Left colon (tissue), 2 donors: ENCODE results near the gene PLEKHG2. TPM values are rescaled to one million over a fixed set of nuclear protein-coding genes. Genes with fewer than 3 reads are reported as not detected.

Experiments
- ATAC-seq: fragments of 200-7000 bp; cut with Tn5 transposase; one replicate; pipeline ENCODE4 v1.9.1; 2020; ENCODE audit warnings: mild to moderate bottlenecking, moderate library complexity
- DNase-seq, 2 donors: peaks; one replicate each; pipeline ENCODE4 v3.0.0-alpha.2; 2020
- intact Hi-C, 2 donors: fragments of 100-400 bp; cut with DNase I in 1 of 2; cut with micrococcal nuclease in 1 of 2; formaldehyde crosslinking; loops; one replicate each; pipeline versions ENCODE4 v1.11.2 to v1.14.0; 2022; cut with DNase I, micrococcal nuclease
- total RNA-seq, 2 donors: library from RNA; stranded (reverse); fragmentation: NEBNext Ultra II Directional; extraction: Animal tissue kit (Norgen Biotek cat#: 25700); gene quantifications; one replicate each; pipeline ENCODE4 v1.2.1, GENCODE V29; 2021
- donor health status: DM: no; HTN: no; CAD: no.
- donor health status: DM: yes; HTN: yes; CAD: no.

Gene PLEKHG2
- total RNA-seq, 2 donors from 2014 or later, result 6.2 to 9.3 TPM

DNA sequence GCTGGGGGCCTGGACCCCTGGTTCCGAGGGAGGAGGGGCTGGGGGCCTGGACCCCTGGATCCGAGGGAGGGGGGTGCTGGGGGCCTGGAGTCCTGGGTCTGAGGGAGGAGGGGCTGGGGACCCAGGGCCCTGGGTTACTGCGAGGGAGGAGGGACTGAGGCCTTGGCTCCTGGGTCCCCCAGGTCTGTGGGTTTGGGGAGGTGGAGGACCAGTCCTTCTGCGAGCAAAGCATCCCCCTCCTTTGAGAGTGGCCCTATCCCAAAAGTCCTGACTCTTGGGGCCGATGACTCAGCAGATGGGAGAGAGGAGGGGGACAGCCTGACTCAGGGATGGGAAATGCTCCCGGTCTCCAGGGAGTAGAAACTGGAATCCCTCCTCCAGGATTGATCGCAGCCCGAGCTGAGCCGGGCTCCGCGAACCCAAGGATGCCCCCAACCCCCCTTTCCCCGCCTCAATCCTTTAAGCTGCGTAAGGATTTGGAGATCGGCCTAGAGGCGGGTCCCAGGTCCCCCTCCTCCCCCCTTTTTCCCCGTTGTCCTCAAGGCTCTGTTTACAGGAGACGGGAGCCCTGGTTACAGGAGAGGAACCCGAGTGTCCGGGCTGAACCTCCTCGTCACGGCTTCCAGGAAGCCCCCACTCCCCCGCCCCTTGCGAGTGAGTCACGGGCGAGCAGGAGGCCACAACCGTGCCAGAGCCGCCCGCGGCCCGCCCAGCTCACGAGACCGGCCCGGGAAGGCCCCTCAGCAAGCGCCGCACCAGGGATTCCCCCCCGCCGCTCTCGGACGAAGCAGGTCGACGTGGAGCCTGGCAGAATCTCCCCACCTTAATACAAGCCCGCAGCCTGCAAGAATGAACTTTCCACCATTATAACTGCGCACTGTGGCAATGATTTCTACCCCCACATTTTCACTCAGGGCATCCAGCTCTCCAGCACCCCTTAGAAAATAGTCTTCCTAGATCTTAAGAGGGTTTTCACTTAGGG is 8.8 kb upstream of the PLEKHG2 start:
- ATAC-seq (peak; percentile 31), DNase-seq (peak; percentile 97 to 99)
- intact Hi-C loops, result no loop called here

- DNase-seq (peak in 1 of 2 donors; percentile 18), ATAC-seq (no peak)
- intact Hi-C loops, result no loop called here
Measured at GRCh38 chr19:39405261-39405957, 7.1 kb upstream of the PLEKHG2 start.

DNA sequence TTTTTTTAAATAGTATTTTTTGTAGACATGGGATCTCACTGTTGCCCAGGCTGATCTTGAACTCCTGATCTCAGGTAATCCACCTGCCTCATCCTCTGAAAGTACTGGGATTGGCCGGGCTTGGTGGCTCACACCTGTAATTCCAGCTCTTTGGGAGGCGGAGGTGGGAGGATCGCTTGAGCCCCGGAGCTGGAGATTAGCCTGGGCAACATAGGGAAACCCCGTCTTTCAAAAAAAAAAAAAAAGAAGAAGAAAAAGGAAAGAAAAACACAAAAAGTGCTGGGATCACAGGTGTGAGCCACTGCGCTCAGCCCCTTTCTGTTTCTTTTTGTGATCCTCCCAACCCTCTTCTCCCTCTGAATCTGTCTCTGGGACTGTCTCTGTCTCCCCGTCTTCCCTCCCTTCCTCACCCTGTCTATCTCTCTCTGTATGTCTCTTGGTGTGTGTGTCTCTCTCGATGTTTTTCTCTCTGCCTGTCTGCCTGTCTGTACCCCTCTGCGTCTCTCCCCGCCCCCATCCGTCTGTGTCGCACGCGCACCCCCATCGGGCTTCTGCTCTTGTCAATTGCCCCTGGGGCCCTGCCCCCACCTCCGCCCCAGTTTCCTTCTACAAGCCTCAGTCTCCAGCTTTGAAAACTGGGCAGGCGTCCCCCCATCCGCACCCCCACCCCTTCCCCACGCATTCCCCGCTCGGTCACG is 6.4 kb upstream of the PLEKHG2 start:
- ATAC-seq (no peak), DNase-seq (peak; percentile 85 to 90)
- intact Hi-C loops, result no loop called here

DNA sequence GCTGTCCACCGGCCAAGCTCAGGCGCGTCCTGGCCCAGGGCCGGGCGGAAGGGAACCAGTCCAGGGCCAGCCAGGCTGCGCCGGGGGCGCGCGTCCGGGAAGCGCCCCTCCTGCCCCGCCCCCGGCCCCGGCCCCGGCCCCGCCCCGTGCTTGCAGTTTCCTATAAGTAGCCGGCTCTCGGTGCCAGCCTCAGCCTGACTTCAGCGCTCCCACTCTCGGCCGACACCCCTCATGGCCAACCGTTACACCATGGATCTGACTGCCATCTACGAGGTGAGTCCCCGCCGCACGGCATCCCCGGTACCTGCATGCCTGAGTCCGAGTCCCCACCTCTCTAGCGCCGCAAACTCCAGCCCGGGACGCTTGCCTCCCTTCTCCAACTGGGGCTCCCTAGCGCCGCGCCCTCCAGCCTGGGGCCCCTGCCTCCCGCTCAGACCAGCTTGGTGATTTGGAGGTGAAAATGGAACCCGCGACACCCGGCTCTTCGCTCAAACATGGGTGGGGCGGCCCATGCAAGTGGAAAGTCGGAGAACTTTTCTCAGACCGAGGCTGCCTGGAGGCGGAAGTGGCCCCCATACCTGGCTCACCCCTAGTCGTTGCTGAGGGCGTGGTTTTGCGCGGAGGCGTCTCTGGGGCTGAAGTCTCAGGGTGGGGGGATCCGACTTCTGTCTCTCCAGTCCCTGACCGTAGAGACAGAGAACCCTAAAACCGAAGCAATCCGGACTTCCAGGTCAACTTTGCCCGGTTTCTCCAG is 5.6 kb upstream of the PLEKHG2 start, which contains the start of gene ZFP36:
TSS of gene ZFP36 (plus strand) at position 192 of the 754 bp plus-strand sequence. CDS start at position 250, 58 bp downstream.
- intact Hi-C loops, result no loop called here
- DNase-seq, result peak; percentile 90 to 95
- ATAC-seq, result peak; percentile 32

DNA sequence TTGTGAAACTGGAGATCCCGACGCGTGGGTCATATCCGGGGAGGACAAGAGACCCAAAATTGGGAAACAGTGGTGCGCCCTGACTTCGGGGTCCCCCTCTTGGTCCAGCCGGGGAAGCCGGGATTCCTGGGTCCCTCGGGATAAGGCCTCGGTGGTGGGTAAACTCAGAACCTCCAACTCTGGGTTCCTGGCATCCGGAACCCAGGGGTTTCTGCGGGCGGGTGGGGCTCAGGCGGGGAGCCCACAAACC is 5.1 kb upstream of the PLEKHG2 start:
- ATAC-seq (no peak), DNase-seq (no peak)
- intact Hi-C loops, result no loop called here

GRCh38 chr19:39407660-39408391 is 4.6 kb upstream of the PLEKHG2 start:
- intact Hi-C loops, result no loop called here
- ATAC-seq, result peak; percentile 8

GRCh38 chr19:39408392-39409207 is 3.9 kb upstream of the PLEKHG2 start:
- ATAC-seq, result no peak
- intact Hi-C loops, result no loop called here
- no peak for DNase-seq

More at GRCh38 chr19:39407660-39408391, 4.6 kb upstream of the PLEKHG2 start:
- DNase-seq, result peak; percentile 68 to 82

DNA sequence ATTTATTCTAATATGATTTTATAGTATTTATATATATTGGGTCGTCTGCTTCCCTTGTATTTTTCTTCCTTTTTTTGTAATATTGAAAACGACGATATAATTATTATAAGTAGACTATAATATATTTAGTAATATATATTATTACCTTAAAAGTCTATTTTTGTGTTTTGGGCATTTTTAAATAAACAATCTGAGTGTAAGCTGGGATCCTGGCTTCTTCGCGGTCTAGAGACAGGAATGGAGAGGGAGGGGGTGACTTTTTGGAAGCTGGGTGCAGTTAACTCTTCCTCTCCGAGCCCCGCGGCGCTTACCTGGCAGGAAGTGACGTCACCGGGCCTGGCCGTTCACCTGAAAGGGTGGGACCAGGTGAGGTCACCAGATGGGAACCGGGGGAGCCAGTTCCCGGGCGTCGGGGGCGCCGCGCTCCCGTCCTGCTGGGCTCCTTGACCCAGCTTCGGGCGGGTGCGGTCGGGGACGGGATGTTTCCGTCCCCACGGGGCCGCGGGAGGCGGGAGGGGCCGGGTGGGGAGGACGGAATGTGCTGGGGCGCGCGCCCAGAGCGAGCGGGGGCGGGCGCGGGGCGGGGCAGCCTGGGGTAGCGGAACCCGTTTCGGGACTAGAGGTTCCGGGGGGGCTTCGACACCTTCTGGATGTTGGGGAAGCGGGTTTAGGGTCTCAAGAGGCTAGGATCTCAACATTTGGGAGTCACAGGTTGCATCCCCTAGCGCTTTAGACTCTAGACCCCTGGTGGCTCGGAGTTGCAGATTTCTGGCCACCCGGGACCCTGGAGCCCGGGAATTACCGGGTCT is 3.1 kb upstream of the PLEKHG2 start:
- ATAC-seq (peak; percentile 31), DNase-seq (peak; percentile 95 to 97)
- intact Hi-C loops, result no loop called here

- DNase-seq (peak; percentile 80 to 87), ATAC-seq (peak; percentile 32)
- intact Hi-C loops, result no loop called here
Measured at GRCh38 chr19:39410017-39410830, 2.2 kb upstream of the PLEKHG2 start.

DNA sequence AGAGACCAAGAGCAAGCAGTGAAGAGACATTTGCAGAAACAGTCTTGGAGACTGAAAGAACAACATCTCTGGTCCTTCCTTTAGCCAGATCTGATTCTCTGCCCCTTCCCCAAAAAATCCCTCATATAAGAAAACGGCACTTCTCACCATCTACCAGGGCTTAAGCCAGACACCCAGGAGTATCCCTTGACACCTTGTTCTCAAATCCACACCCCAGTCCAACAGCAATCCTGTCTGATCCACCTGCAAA is 1.7 kb upstream of the PLEKHG2 start:
- intact Hi-C loops, result no loop called here
- DNase-seq (no peak), ATAC-seq (no peak)

DNA sequence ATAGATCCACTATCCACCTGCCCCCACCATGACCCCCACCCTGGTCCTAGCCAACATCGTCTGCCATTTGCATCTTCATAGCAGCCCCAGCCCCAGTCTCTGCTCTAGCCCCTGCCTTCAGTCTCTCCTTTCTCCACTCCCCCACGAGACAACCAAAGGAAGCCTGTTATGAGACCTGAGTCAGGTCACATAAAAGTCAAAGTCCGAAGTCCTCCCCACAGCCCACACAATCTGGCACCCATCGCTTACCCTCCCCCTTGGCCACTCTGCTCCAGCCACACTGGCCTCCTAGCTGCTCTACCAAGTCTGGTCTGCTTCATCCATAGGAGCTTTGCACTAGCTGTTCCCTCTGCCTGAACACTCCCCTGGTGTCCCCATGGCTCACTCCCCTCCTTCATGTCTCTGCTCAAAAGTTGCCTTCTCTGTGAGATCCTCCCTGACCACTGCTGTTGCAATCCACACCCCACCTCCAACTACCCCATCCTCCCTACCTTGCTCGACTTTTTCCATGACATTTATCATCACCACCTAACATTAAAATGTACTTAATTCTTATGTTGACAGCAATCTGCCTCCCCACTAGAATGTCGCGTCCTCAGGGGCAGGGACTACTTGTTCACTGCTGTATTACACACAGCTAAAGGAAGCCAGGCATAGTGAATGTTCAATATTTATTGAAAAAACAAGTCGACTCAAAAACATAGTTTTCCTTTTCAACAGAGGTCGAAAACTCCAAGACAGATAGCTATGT is 1.2 kb upstream of the PLEKHG2 start:
- DNase-seq (peak; percentile 75 to 85), ATAC-seq (peak; percentile 29)
- intact Hi-C loops, result no loop called here

DNA sequence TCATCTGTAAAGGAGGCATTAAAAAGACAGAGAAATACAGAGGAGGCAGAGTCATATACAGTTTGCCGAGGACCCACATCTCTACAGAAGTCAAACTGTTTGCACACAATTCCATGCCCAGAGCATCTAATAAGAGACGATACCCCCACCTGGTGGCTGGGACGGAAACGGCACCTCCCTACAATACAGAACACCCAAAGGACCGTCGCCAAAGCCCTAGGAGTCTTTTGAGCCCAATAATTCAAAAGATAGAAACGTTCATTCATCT is 703 bp upstream of the PLEKHG2 start:
- ATAC-seq (peak; percentile 39), DNase-seq (peak; percentile 89 to 96)
- intact Hi-C loops, result no loop called here

DNA sequence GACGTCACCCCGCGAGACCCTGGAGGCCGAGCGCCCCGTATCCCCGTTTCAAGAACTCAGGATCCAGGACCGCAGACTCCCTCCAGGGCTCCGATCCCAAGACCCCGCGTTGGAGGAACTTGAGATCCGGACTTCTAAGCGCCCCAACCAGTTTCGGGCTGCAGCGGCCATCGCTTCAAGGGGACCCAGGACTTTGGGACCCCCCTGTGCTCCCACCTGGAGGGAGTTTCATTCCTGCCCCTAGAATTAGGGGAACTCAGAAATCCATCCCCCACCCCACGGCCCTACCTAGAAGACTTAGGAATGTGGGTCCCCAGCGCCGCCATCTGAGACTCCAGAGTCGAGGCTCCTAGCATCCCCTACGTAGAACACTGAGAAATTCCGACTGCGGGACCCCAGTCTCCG is 400 bp downstream of the PLEKHG2 start:
- DNase-seq, result peak in 1 of 2 donors; percentile 68
- no peak for ATAC-seq
- intact Hi-C loops, result no loop called here

- ATAC-seq, result no peak
Measured at GRCh38 chr19:39413272-39413910, 922 bp downstream of the PLEKHG2 start.

More at GRCh38 chr19:39413272-39413910, 922 bp downstream of the PLEKHG2 start:
- DNase-seq, result peak; percentile 60 to 62
- intact Hi-C loops, result no loop called here
